Left forelimb (tissue), 1 donor: Measurements from ENCODE around the gene OSBPL8.

Experiments
- DNase-seq: peaks from one replicate; pipeline ENCODE4 v3.0.0-alpha.2; 2018; ENCODE audit warnings: low spot score

Gene OSBPL8

GRCh38 chr12:76307083-76307482 is 252.5 kb downstream of the OSBPL8 start:
- no peak for DNase-seq

GRCh38 chr12:76303989-76304460 is 255.5 kb downstream of the OSBPL8 start:
- DNase-seq, result no peak

DNA sequence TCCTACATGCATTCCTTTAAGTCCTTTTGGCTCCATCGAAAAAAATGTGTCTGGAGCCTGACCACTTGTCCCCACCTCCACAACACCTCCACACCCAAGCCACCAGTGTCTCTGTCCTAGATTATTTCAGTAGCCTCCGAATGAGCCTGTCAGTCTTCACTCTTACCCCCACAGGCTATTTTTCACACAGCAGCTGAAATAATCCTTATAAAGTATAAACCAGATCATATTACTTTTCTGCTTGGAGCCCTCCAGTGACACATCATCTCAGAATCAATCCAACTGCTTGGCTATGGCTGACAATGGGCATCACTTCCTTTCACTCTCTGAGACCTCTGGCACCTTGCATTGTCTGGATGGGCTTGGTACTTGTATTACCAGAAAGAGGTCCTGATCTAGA is 256.2 kb downstream of the OSBPL8 start:
- DNase-seq, result no peak
